GM23338 (cell line): ENCODE measurements around the gene KLHDC9. TPM values are rescaled to one million over a fixed set of nuclear protein-coding genes. Genes with fewer than 3 reads are reported as not detected.

ENCODE experiments used
- ATAC-seq: fragments of 200-7000 bp; cut with Tn5 transposase; 3 replicates; pipeline ENCODE4 v1.9.1; 2020
- DNase-seq: peaks from one replicate; pipeline ENCODE4 v3.0.0-alpha.2; 2015; ENCODE audit warnings: low spot score
- H2AFZ ChIP-seq: fragments of 200-600 bp; sonication (generic); 2 replicates; pipeline ENCODE4 v1.8.0; 2016; ENCODE audit warnings: antibody characterized with exemption, mild to moderate bottlenecking, moderate library complexity
- H3F3A ChIP-seq: fragments of 200-600 bp; sonication (generic); replicated peaks from 2 replicates; pipeline ENCODE4 v1.8.0; 2017; ENCODE audit warnings: antibody characterized with exemption, mixed run types, low read depth
- H3K27ac ChIP-seq: fragments of 200-600 bp; sonication (generic); 2 replicates; pipeline ENCODE4 v1.6.1; 2016; ENCODE audit warnings: low read depth
- H3K27me3 ChIP-seq: fragments of 200-600 bp; sonication (generic); 2 replicates; pipeline ENCODE4 v1.8.0; 2016; ENCODE audit warnings: mild to moderate bottlenecking, mixed run types, moderate library complexity; ENCODE audit not compliant: insufficient read depth
- H3K36me3 ChIP-seq: fragments of 200-600 bp; sonication (generic); 2 replicates; pipeline ENCODE4 v1.8.0; 2016; ENCODE audit warnings: mild to moderate bottlenecking; ENCODE audit not compliant: insufficient read depth
- H3K4me1 ChIP-seq: fragments of 200-600 bp; sonication (generic); 2 replicates; pipeline ENCODE4 v1.8.0; 2016; ENCODE audit warnings: mild to moderate bottlenecking, moderate library complexity; ENCODE audit not compliant: insufficient read depth
- H3K4me2 ChIP-seq: fragments of 200-600 bp; sonication (generic); 2 replicates; pipeline ENCODE4 v1.7.1; 2017; ENCODE audit warnings: mixed run types
- H3K4me3 ChIP-seq: fragments of 200-600 bp; sonication (generic); 2 replicates; pipeline ENCODE4 v1.6.1; 2016; ENCODE audit warnings: mixed run types
- H3K79me2 ChIP-seq: fragments of 200-600 bp; sonication (generic); replicated peaks from 2 replicates; pipeline ENCODE4 v1.8.0; 2017; ENCODE audit warnings: mild to moderate bottlenecking; ENCODE audit not compliant: insufficient read depth
- H3K9me2 ChIP-seq: fragments of 200-600 bp; sonication (generic); 2 replicates; pipeline ENCODE4 v1.8.0; 2017; ENCODE audit not compliant: insufficient read depth
- H4K20me1 ChIP-seq: fragments of 200-600 bp; sonication (generic); replicated peaks from 2 replicates; pipeline ENCODE4 v1.8.0; 2017; ENCODE audit warnings: mild to moderate bottlenecking; ENCODE audit not compliant: insufficient read depth
- H3K27ac Mint-ChIP-seq: 2 replicates; pipeline ENCODE4 v1.8.0; 2020; ENCODE audit warnings: inconsistent platforms, mild to moderate bottlenecking, moderate library complexity, mixed read lengths
- H3K27me3 Mint-ChIP-seq: 3 replicates; pipeline ENCODE4 v1.8.0; 2022; ENCODE audit warnings: low read depth, mild to moderate bottlenecking, moderate library complexity, mixed read lengths, inconsistent platforms; ENCODE audit not compliant: insufficient read depth, poor library complexity
- H3K36me3 Mint-ChIP-seq: 3 replicates; pipeline ENCODE4 v1.8.0; 2021; ENCODE audit warnings: low read depth, mild to moderate bottlenecking, inconsistent platforms, moderate library complexity, mixed read lengths
- H3K4me1 Mint-ChIP-seq: 3 replicates; pipeline ENCODE4 v1.8.0; 2020; ENCODE audit warnings: mild to moderate bottlenecking, inconsistent platforms, mixed read lengths
- H3K4me3 Mint-ChIP-seq: 3 replicates; pipeline ENCODE4 v1.8.0; 2021; ENCODE audit warnings: moderate library complexity, mild to moderate bottlenecking, inconsistent platforms, mixed read lengths
- H3K9me3 Mint-ChIP-seq: 3 replicates; pipeline ENCODE4 v1.8.0; 2020; ENCODE audit warnings: moderate library complexity, mild to moderate bottlenecking, inconsistent platforms, mixed read lengths
- CREB1 ChIP-seq: fragments of 250-450 bp; sonication (Bioruptor Pico); IDR thresholded peaks from 2 replicates; pipeline ENCODE4 v1.5.0; 2020; ENCODE audit warnings: low read depth, mild to moderate bottlenecking, moderate library complexity
- CTCF ChIP-seq, 2 experiments: fragments of 200-600 bp in 1 of 2; sonication (generic) in 1 of 2; conservative IDR thresholded peaks; 2 replicates each; pipeline versions ENCODE4 v1.5.1 to v1.6.1; 2016 to 2017; ENCODE audit warnings: antibody characterized with exemption in 2 of 2, low read depth in 2 of 2, mild to moderate bottlenecking in 2 of 2, moderate library complexity in 1 of 2
- ETS1 ChIP-seq: IDR thresholded peaks from 2 replicates; pipeline ENCODE4 v1.6.1; 2016; ENCODE audit warnings: antibody characterized with exemption
- EZH2 ChIP-seq: fragments of 200-600 bp; sonication (generic); IDR thresholded peaks from one replicate; pipeline ENCODE4 v1.8.0; 2017; ENCODE audit warnings: antibody characterized with exemption, mild to moderate bottlenecking, low read depth; ENCODE audit not compliant: unreplicated experiment
- EZH2phosphoT487 ChIP-seq: fragments of 200-600 bp; sonication (generic); IDR thresholded peaks from one replicate; pipeline ENCODE4 v1.8.1; 2018; ENCODE audit warnings: antibody characterized with exemption; ENCODE audit not compliant: unreplicated experiment
- JUNB ChIP-seq: IDR thresholded peaks from one replicate; pipeline ENCODE4 v1.6.1; 2016; ENCODE audit warnings: antibody characterized with exemption; ENCODE audit not compliant: unreplicated experiment
- NANOG ChIP-seq: IDR thresholded peaks from 2 replicates; pipeline ENCODE4 v1.6.1; 2016; ENCODE audit warnings: antibody characterized with exemption, borderline replicate concordance
- POLR2AphosphoS5 ChIP-seq: IDR thresholded peaks from 2 replicates; pipeline ENCODE4 v1.6.1; 2016; ENCODE audit warnings: antibody characterized with exemption, low read depth
- STAT1 ChIP-seq: IDR thresholded peaks from one replicate; pipeline ENCODE4 v1.6.1; 2016; ENCODE audit warnings: antibody characterized with exemption; ENCODE audit not compliant: unreplicated experiment
- ZNF114 ChIP-seq: fragments of 250-450 bp; sonication (Bioruptor Pico); IDR thresholded peaks from 2 replicates; pipeline ENCODE4 v1.5.0; 2020; ENCODE audit warnings: mild to moderate bottlenecking, moderate library complexity
- ZNF331 ChIP-seq: fragments of 250-450 bp; sonication (Bioruptor Pico); IDR thresholded peaks from 2 replicates; pipeline ENCODE4 v1.5.0; 2020; ENCODE audit warnings: low read depth, mild to moderate bottlenecking, moderate library complexity
- ZNF462 ChIP-seq: fragments of 250-450 bp; sonication (Bioruptor Pico); IDR thresholded peaks from 2 replicates; pipeline ENCODE4 v1.5.0; 2020; ENCODE audit warnings: mild to moderate bottlenecking, moderate library complexity
- polyA plus RNA-seq: library from polyadenylated mRNA; unstranded; fragments of >200 nt; fragmentation: Nextera tagmentation; extraction: Ambion mirVana; gene quantifications from 2 replicates; pipeline ENCODE4 v1.2.1, GENCODE V29; 2016
- total RNA-seq: library from RNA; depleted of rRNA; stranded (reverse); fragments of >200 nt; shearing (Covaris generic); gene quantifications from 2 replicates; pipeline ENCODE4 v1.2.3, GENCODE V29; 2014

Gene KLHDC9
- total and polyA plus RNA-seq, 2 experiments from 2014 or later = 5.6 to 6.6 TPM

- no peak for TF ChIP-seq EZH2phosphoT487
Observed at GRCh38 chr1:161068306-161069234, 29.6 kb upstream of the KLHDC9 start (continued).

GRCh38 chr1:161069241-161069640 lies 28.9 kb upstream of the KLHDC9 start:
- Mint-ChIP-seq H3K27me3 (peaks cover 14% of the 10 kb centered on the region), H3K9me3 (no peaks in the 10 kb centered on the region; the same call in 2 of the 3 replicates), H3K27ac (no peak overlapping the region; the same call in 1 of the 2 replicates), H3K4me1 (peaks cover 6% of the 10 kb centered on the region; the same call in 2 of the 3 replicates), H3K36me3 (no peaks in the 10 kb centered on the region), H3K4me3 (no peak overlapping the region)
- Histone ChIP-seq H3K27ac (no peak overlapping the region), H3K4me3 (no peak overlapping the region), H3K4me2 (no peak overlapping the region), H3K9me2 (no peaks in the 10 kb centered on the region), H3K4me1 (0 out of 2 replicates have a peak, but pooled peaks cover 4% of the 10 kb centered on the region), H4K20me1 (no peaks in the 10 kb centered on the region), H2AFZ (no peak overlapping the region), H3K27me3 (no peaks in the 10 kb centered on the region), H3K36me3 (no peaks in the 10 kb centered on the region), H3F3A (no peaks in the 10 kb centered on the region), H3K79me2 (no peaks in the 10 kb centered on the region)
- ATAC-seq (no peak), DNase-seq (no peak)
- TF ChIP-seq NANOG (no peak), POLR2AphosphoS5 (no peak), EZH2 (no peak), CTCF (conservative IDR thresholded peaks at IDR 0.05; ENCODE audit: low read depth in 2 of 2) (no peak), JUNB (no peak), EZH2phosphoT487 (no peak), CREB1 (no peak), ZNF114 (CRISPR knock-in tag) (no peak), STAT1 (no peak), ZNF462 (CRISPR knock-in tag) (no peak), ZNF331 (CRISPR knock-in tag) (no peak), ETS1 (no peak)
